DND-41 (cell line): ENCODE measurements around the gene ALDOA.

Source experiments
- EZH2 ChIP-seq: IDR thresholded peaks from 3 replicates; pipeline ENCODE4 v1.6.1; 2012; ENCODE audit warnings: borderline replicate concordance, low read depth, mild to moderate bottlenecking, moderate library complexity, low read length, inconsistent platforms; ENCODE audit not compliant: severe bottlenecking
- TF ChIP-seq, protein P1 (sequence below): IDR thresholded peaks from 2 replicates; pipeline ENCODE4 v1.5.1; 2012; ENCODE audit warnings: borderline replicate concordance, low read length, moderate library complexity, mild to moderate bottlenecking; ENCODE audit not compliant: poor library complexity, severe bottlenecking; ENCODE audit errors: extremely low read depth

DNA sequence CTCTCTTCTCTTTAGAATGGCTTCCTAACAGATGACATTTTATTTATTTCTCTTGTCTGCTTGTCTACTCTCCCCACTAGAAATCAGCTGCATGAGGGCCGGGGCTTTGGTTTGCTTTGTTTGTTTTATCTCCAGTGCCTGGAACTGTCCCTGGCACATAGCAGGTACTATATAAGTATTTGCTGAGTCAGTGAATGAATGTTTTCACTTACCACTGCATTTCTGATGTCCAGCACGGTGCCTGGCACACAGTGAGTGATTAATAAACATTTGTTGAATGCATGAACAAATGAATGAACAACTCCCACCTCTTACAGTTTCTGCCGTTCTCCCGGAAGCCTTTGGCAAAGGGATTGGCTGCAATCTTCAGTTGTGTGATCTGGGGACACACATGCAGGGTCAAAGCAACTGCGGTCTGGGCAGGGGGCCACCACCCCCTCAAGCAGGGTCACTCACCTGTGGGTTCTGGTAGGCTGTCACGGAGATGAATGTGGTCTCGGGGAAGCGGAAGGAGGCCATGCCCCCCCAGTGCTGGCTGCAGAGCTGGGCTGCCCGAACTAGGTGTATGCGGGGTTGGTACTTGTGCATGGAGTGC is 22.8 kb downstream of the ALDOA start:
- TF ChIP-seq, protein P1, sequence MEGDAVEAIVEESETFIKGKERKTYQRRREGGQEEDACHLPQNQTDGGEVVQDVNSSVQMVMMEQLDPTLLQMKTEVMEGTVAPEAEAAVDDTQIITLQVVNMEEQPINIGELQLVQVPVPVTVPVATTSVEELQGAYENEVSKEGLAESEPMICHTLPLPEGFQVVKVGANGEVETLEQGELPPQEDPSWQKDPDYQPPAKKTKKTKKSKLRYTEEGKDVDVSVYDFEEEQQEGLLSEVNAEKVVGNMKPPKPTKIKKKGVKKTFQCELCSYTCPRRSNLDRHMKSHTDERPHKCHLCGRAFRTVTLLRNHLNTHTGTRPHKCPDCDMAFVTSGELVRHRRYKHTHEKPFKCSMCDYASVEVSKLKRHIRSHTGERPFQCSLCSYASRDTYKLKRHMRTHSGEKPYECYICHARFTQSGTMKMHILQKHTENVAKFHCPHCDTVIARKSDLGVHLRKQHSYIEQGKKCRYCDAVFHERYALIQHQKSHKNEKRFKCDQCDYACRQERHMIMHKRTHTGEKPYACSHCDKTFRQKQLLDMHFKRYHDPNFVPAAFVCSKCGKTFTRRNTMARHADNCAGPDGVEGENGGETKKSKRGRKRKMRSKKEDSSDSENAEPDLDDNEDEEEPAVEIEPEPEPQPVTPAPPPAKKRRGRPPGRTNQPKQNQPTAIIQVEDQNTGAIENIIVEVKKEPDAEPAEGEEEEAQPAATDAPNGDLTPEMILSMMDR = no peak
- no peak for TF ChIP-seq EZH2
